ENCODE results near the gene UNK. TPM values are rescaled to one million over a fixed set of nuclear protein-coding genes. Genes with fewer than 3 reads are reported as not detected.

Gene UNK
- total and polyA plus RNA-seq, 2 of the 13 experiments (the other 11 are each of a cell fraction or from before 2014, with no cell fraction given), result 31.6 to 33.0 TPM

GRCh38 chr17:75763613-75764416, 20.8 kb upstream of the UNK start (continued):
- TF ChIP-seq ZBTB2 (CRISPR knock-in tag; IDR thresholded peaks at IDR 0.05; ENCODE audit: low read depth) (no peak), ISX (CRISPR knock-in tag; conservative IDR thresholded peaks at IDR 0.05) (no peak), ZNF572 (CRISPR knock-in tag; IDR thresholded peaks at IDR 0.05) (no peak), ZNF431 (CRISPR knock-in tag; IDR thresholded peaks at IDR 0.05; ENCODE audit: borderline replicate concordance, low read depth) (peak; percentile 56; the same call in 1 of the 2 replicates), MXD4 (CRISPR knock-in tag; IDR thresholded peaks at IDR 0.05) (peak; percentile 14; the same call in 1 of the 2 replicates), NFKB2 (CRISPR knock-in tag; IDR thresholded peaks at IDR 0.05; ENCODE audit: borderline replicate concordance) (peak; percentile 25; the same call in 1 of the 2 replicates), ZSCAN20 (CRISPR knock-in tag; IDR thresholded peaks at IDR 0.05; ENCODE audit: borderline replicate concordance) (no peak), ATF7 (IDR thresholded peaks at IDR 0.05) (no peak), ATF7 (CRISPR knock-in tag; IDR thresholded peaks at IDR 0.05) (no peak), PITX1 (CRISPR knock-in tag; IDR thresholded peaks at IDR 0.05) (peak; percentile 71), FOXA3 (CRISPR knock-in tag; IDR thresholded peaks at IDR 0.05) (peak; percentile 45), NR2F6 (IDR thresholded peaks at IDR 0.05) (peak; percentile 82), NR2F6 (CRISPR knock-in tag; IDR thresholded peaks at IDR 0.05) (peak; percentile 83), MBD4 (IDR thresholded peaks at IDR 0.05; ENCODE audit: borderline replicate concordance, low read length) (no peak), CEBPG (CRISPR knock-in tag; IDR thresholded peaks at IDR 0.05) (peak; percentile 40; the same call in 1 of the 2 replicates), ZNF230 (CRISPR knock-in tag; IDR thresholded peaks at IDR 0.05) (peak; percentile 64; the same call in 1 of the 2 replicates), YY1 (IDR thresholded peaks at IDR 0.05; ENCODE audit: insufficient read depth, insufficient replicate concordance, low read depth, low read length) (no peak), PHB2 (IDR thresholded peaks at IDR 0.05; ENCODE audit: partially characterized antibody) (no peak), GATAD2A (CRISPR knock-in tag; IDR thresholded peaks at IDR 0.05) (peak; percentile 87), RELA (CRISPR knock-in tag; IDR thresholded peaks at IDR 0.05) (0 out of 2 replicates have a peak, but pooled peaks have one; percentile 32), ZNF562 (CRISPR knock-in tag; IDR thresholded peaks at IDR 0.05; ENCODE audit: borderline replicate concordance) (no peak), EP300 (IDR thresholded peaks at IDR 0.05; ENCODE audit: low read depth in 2 of 2, low read length in 2 of 2) (peak in 1 of 2 experiments; percentile 67; a peak in 1 of 4 replicates), EP300 (CRISPR knock-in tag; IDR thresholded peaks at IDR 0.05; ENCODE audit: borderline replicate concordance) (no peak; the same call in 1 of the 2 replicates), ZNF282 (IDR thresholded peaks at IDR 0.05; ENCODE audit: partially characterized antibody) (no peak), GTF3A (CRISPR knock-in tag; conservative IDR thresholded peaks at IDR 0.05) (no peak)
- TF ChIP-seq, protein P1, sequence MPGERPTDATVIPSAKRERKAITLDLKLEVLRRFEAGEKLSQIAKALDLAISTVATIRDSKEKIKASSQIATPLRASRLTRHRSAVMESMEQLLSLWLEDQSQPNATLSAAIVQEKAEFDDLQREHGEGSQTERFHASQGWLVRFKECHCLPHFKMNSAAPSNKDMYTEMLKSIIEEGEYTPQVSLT (CRISPR knock-in tag; IDR thresholded peaks at IDR 0.05; ENCODE audit: borderline replicate concordance, low read depth), result no peak
- TF ChIP-seq, protein P2, sequence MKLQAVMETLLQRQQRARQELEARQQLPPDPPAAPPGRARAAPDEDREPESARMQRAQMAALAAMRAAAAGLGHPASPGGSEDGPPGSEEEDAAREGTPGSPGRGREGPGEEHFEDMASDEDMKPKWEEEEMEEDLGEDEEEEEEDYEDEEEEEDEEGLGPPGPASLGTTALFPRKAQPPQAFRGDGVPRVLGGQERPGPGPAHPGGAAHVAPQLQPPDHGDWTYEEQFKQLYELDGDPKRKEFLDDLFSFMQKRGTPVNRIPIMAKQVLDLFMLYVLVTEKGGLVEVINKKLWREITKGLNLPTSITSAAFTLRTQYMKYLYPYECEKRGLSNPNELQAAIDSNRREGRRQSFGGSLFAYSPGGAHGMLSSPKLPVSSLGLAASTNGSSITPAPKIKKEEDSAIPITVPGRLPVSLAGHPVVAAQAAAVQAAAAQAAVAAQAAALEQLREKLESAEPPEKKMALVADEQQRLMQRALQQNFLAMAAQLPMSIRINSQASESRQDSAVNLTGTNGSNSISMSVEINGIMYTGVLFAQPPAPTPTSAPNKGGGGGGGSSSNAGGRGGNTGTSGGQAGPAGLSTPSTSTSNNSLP (IDR thresholded peaks at IDR 0.05; ENCODE audit: low read depth, low read length), result no peak
- TF ChIP-seq, protein P3, sequence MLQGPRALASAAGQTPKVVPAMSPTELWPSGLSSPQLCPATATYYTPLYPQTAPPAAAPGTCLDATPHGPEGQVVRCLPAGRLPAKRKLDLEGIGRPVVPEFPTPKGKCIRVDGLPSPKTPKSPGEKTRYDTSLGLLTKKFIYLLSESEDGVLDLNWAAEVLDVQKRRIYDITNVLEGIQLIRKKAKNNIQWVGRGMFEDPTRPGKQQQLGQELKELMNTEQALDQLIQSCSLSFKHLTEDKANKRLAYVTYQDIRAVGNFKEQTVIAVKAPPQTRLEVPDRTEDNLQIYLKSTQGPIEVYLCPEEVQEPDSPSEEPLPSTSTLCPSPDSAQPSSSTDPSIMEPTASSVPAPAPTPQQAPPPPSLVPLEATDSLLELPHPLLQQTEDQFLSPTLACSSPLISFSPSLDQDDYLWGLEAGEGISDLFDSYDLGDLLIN (CRISPR knock-in tag; IDR thresholded peaks at IDR 0.05; ENCODE audit: borderline replicate concordance), result 0 out of 2 replicates have a peak, but pooled peaks have one; percentile 19

Data from HepG2 (cell line).